HUDEP-2 (cell line): ENCODE results near the gene SOCS3.
"Not testable (repeated sequence)": the region's sequence is repeated elsewhere in the genome, so short reads cannot be mapped to it uniquely, and the experiment has no call there.

Experiments
- DNase-seq, 76 experiments: peaks; one replicate each; lab custom pipeline; 2025; ENCODE audit not compliant: unreplicated experiment in 76 of 76; lab: John Stamatoyannopoulos, UW

The SOCS3 gene

DNA sequence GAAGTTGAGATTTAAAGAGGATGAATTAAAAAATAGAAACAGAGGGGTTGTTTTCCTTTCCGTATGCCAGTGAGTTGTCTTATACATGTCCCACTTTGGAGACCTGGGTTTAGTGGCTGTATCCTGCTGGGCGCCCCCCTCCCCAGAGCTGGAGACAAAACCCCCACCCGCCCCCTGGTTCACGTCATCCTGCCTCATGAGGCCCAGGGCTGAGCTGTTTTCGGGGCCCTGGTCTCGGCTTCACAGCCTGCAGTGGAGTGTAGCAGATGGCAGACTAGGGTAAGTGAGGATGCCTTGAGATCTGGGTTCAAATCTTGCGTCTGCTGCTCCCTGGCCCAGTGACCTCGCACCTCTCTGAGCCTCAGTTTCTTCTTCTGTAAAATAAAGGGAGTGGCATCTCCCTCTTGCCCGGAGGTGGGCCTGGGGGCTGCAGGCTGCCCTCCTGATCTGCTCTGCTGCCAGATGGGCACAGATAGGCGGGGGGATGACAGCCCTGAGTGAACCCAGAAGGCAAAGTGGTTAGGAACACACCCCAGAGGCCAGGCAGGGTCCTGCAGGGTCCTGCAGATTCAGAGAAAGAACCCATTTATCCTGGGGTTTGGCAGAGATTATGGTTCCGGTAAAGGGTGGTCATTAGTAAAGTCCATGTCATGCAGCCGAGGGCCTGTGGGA lies 45.1 kb downstream of the SOCS3 start:
- no peak for DNase-seq

DNA sequence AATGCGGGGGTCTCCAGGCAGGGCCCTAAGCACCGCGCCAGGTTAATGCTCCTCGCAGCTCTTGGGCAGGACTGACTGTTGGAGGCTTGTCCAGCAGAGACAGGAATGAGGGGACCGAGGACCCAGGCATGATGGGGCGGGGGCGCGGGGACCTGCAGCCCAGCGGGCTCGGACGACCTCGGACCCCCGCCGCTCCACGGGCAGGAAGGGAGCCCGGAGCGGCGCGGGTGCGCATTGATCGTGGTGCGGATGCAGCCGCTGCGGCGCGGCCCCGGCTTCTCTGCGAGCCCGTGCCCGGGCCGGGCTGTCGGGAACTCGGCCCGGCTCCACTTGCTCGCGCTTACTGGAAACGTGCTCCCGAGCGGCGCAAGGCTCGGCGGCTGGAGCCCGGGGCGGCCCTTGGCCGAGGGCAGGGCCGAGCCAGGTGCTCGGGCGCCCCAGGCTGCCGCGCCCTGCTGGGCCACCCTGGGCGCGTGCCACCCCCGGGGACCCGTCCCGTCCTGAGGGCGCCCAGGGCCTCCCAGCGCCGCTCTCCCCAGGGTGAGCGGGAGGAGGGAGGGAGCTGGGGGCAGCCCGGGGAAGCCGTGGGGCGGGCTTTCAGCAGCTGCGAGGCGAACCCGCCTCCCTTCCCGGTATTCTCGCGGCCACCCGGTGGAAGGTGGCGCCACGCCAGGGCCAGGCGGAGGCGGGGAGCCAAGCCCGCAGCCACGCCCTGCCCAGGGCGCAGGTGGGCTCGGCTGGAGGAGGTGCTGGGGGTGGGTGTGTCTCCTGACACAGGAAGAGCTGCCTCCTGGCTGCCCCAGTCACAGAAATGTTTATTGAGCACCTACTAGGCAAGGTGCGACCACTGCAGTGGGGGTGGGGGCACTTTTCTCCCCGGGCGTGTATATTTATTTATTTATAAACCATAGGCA lies 45.9 kb downstream of the SOCS3 start:
- peak in 53 of 76 experiments; percentile 6 to 69 (median 40) for DNase-seq

DNA sequence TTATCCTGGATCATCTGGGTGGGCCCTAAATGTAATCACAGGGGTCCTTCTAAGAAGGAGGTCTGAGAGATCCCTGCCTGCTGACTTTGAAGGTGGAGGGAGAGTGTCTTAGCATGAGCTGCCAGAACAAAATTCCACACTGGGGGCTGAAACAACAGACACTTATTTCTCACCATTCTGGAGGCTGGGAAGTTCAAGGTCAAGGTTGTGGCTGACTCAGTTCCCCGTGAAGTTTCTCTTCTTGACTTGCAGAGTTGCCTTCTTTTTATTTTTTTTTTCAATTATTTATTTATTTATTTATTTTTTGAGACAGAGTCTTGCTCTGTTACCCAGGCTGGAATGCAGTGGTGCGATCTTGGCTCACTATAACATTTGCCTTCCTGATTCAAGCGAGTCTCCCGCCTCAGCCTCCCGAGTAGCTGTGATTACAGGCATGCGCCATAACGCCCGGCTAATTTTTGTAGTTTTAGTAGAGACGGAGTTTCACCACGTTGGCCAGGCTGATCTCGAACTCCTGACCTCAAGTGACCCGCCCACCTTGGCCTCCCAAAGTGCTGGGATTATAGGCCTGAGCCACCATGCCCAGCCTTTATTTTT lies 50.1 kb downstream of the SOCS3 start:
- not testable (repeated sequence) for DNase-seq

DNA sequence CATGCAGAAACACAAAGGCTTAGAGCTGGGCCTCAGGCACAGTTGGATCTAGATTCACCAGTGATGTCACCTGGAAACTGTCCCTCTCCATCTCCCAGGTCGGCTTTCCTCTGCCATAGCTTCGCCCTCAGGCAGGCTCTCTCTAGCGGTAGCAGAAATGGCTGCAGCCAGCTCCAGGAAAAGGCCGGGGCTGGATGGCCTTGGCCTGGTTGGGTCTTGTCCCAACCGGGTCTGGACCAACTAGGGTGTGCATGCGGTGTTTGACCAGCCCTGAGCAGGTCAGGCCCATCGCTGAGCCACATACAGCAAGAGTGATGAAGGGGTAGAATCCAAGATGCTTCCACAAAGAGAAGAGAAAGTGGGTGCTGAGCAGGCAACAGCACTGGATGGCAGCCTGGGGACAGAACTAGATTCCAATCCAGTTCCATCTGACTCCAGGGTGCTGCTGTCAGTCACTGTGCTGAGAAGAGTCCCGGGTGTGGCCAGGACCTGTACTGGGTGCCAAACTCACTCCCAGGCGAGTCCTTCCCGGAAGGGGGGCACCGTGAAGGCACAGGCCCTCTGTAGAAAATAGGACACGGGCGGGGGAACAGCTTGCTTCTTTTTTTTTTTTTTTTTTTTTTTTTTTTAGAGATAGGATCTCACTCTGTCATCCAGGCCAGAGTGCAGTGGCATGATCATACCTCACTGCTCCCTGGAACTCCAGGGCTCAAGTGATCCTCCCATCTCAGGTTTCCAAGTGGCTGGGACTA lies 51.8 kb downstream of the SOCS3 start:
- no peak for DNase-seq

DNA sequence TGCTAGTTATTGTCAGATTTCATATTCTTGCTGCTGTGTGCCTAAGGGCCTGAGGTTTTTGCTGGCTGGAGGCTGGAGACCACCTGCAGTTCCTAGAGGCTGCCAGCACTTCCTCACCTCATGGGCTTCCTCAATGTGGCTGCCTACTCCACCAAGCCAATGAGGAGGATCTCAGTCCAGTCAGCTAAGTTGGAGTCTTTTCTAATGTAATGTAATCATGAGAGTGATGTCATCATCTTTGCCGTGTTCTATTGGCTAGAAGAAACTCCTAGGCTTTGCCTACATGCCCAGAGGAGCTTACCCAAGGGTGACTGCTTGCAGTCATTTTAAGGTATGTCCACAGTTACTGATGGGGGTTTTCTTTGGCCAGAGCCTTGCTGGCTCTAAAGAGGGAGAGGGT lies 53.0 kb downstream of the SOCS3 start:
- no peak for DNase-seq
